ENCODE results near the gene SDHAF1.

The SDHAF1 gene

DNA sequence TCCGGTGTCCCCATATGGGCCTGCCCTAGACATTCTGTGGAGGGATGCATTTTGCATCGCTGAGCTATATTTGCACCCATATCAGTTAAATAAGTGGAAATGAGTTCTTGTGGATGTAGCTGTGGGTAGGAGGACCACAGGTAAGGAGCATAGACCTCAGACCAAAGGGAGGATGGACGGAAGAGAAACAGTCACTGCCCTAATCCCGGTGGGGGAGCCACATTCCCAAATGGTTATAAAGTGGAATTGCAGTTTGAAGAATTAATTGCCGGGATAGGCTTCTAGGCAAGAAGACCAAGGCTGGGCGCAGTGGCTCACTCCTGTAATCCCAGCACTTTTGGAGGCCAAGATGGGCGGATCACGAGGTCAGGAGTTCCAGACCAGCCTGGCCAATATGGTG is 1.8 kb downstream of the SDHAF1 start:
- no peak overlapping the region for H3K27ac ChIP-seq

DNA sequence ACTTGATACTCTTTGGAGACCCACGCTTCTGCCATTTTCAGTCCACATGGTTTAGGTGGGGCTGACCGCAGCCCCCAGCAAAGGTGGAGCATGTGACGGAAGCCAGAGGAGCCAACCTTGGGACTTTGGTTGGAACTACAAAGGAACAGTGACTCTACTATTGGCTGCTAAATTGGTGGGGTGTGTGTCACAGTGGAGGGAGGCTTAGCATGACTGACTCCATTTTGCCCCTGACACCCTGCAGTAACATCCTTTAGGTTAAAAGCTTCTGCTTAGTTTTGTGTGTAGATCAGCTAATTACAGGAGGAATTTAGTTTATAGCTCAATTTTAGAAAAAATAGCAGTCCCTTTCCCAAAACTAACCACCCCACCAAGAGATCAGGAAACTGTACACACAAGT is 6.6 kb downstream of the SDHAF1 start:
- Histone ChIP-seq H2AFZ (no peak overlapping the region), H3K9ac (no peak overlapping the region), H3K79me2 (peaks cover 4% of the 10 kb centered on the region), H3K4me1 (peaks cover 9% of the 10 kb centered on the region), H3K27ac (no peak overlapping the region), H3K36me3 (ENCODE audit: control insufficient read depth, insufficient read depth, low read length) (no peaks in the 10 kb centered on the region), H3K27me3 (ENCODE audit: control insufficient read depth, insufficient read depth, low read length) (no peaks in the 10 kb centered on the region), H3K4me2 (ENCODE audit: low read length) (no peak overlapping the region), H3K4me3 (ENCODE audit: low read depth, low read length) (no peak overlapping the region), H3K9me3 (ENCODE audit: control insufficient read depth, low read length) (no peaks in the 10 kb centered on the region)
- TF ChIP-seq, protein P1, sequence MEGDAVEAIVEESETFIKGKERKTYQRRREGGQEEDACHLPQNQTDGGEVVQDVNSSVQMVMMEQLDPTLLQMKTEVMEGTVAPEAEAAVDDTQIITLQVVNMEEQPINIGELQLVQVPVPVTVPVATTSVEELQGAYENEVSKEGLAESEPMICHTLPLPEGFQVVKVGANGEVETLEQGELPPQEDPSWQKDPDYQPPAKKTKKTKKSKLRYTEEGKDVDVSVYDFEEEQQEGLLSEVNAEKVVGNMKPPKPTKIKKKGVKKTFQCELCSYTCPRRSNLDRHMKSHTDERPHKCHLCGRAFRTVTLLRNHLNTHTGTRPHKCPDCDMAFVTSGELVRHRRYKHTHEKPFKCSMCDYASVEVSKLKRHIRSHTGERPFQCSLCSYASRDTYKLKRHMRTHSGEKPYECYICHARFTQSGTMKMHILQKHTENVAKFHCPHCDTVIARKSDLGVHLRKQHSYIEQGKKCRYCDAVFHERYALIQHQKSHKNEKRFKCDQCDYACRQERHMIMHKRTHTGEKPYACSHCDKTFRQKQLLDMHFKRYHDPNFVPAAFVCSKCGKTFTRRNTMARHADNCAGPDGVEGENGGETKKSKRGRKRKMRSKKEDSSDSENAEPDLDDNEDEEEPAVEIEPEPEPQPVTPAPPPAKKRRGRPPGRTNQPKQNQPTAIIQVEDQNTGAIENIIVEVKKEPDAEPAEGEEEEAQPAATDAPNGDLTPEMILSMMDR (IDR thresholded peaks at IDR 0.05) = no peak

More for the DNA sequence above, 1.8 kb downstream of the SDHAF1 start:
- TF ChIP-seq, protein P1 (IDR thresholded peaks at IDR 0.05) = no peak
- no peaks in the 10 kb centered on the region for H3K9me3 ChIP-seq (ENCODE audit: control insufficient read depth, low read length)
- peaks cover 16% of the 10 kb centered on the region for H3K4me1 ChIP-seq
- no peak overlapping the region for H3K4me3 ChIP-seq (ENCODE audit: low read depth, low read length)
- H3K27me3 ChIP-seq (ENCODE audit: control insufficient read depth, insufficient read depth, low read length) = no peaks in the 10 kb centered on the region
- H2AFZ ChIP-seq = no peak overlapping the region
- H3K79me2 ChIP-seq = peaks cover 20% of the 10 kb centered on the region
- no peak overlapping the region for H3K4me2 ChIP-seq (ENCODE audit: low read length)
- H3K36me3 ChIP-seq (ENCODE audit: control insufficient read depth, insufficient read depth, low read length) = no peaks in the 10 kb centered on the region
- H3K9ac ChIP-seq = no peak overlapping the region

DNA sequence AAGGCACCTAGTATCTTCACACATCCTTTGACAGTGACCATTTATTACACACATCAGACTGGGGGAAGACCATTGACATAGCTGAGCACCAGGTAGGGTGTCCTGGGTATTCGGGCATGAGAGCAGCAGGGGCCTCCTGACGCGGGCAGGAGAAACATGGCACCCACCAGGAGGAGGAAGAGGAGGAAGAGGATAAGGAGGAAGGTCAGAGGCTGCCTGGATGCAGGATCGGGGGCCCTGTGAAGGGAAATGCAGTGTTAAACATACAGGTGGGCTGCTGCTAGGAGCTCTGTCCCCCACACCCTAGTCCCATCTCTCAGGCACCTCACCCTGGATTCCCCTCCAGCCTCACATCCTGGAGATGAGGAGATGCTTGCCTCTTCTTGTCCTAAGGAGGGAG is 8.3 kb downstream of the SDHAF1 start:
- no peak overlapping the region for H3K4me2 ChIP-seq (ENCODE audit: low read length)
- H3K27me3 ChIP-seq (ENCODE audit: control insufficient read depth, insufficient read depth, low read length) = no peaks in the 10 kb centered on the region
- H3K4me3 ChIP-seq (ENCODE audit: low read depth, low read length) = no peak overlapping the region
- no peak overlapping the region for H3K9ac ChIP-seq
- no peaks in the 10 kb centered on the region for H3K36me3 ChIP-seq (ENCODE audit: control insufficient read depth, insufficient read depth, low read length)
- H3K4me1 ChIP-seq = peaks cover 11% of the 10 kb centered on the region
- H3K79me2 ChIP-seq = peaks cover 3% of the 10 kb centered on the region
- no peak overlapping the region for H3K27ac ChIP-seq
- H3K9me3 ChIP-seq (ENCODE audit: control insufficient read depth, low read length) = no peaks in the 10 kb centered on the region
- TF ChIP-seq, protein P1 (IDR thresholded peaks at IDR 0.05) = no peak
- no peak overlapping the region for H2AFZ ChIP-seq

DNA sequence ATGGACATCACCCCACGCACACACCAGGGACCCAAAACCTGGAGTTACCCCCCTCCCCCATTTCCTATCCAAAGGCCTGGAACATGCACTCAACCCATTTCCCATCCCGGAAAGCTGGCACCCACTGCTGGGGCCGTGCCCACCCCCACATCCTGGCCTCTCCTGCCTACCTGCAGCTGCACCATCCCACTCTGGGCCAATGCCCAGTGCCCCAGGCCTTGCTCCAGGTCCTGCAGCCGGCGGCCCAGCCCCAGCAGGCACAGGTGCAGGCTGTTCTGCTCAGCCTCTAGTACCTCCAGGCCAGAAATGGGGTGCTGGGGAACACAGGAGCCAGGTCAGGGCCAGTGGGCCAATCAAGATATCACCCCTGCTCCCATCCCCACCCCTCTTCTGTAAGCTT is 12.0 kb downstream of the SDHAF1 start:
- peaks cover 2% of the 10 kb centered on the region for H3K4me1 ChIP-seq
- no peaks in the 10 kb centered on the region for H3K79me2 ChIP-seq
- no peak overlapping the region for H3K9ac ChIP-seq
- no peak overlapping the region for H2AFZ ChIP-seq
- TF ChIP-seq, protein P1 (IDR thresholded peaks at IDR 0.05) = no peak
- no peaks in the 10 kb centered on the region for H3K36me3 ChIP-seq (ENCODE audit: control insufficient read depth, insufficient read depth, low read length)
- no peaks in the 10 kb centered on the region for H3K27me3 ChIP-seq (ENCODE audit: control insufficient read depth, insufficient read depth, low read length)
- H3K4me3 ChIP-seq (ENCODE audit: low read depth, low read length) = no peak overlapping the region
- H3K4me2 ChIP-seq (ENCODE audit: low read length) = no peak overlapping the region
- H3K27ac ChIP-seq = peak overlapping the region; percentile 89
- no peaks in the 10 kb centered on the region for H3K9me3 ChIP-seq (ENCODE audit: control insufficient read depth, low read length)

DNA sequence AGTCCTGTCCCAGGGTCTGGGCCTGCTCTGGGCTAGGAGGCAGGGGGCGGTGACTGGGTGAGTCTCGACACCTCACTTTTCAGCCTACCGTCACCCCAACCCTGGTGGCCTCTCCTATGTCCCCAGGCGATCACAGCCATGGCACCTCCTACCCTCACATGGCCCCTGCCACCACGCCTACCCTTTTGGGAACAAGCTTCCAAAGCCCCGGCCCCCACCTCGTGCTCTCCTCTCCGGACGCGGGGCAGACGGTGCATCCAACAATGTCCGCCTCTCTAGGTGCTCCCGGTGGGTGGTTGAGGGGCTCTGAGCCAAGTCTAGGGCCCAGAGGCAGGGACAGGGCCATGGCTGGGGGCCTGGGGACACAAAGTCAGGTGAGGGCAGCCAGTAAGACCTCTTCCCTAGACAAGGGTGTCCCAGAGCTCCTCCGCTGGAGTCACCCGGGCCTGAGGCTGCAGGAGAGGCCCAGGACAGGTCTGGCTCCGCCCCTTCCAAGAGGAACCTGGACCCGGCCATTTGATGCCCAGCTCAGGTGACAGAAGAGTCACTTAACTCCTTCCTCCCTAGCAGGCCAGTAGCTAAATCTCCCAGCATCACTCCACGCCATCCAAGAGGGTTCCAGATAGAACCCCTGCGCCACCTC is 13.5 kb downstream of the SDHAF1 start, which contains the start of gene SYNE4:
Gene SYNE4, minus strand, starts transcription at position 478 of the 643 bp plus-strand sequence. Its CDS starts 132 bp downstream, at position 346.
- Histone ChIP-seq H3K9ac (peak within 1 kb of the TSS; percentile 40), H3K36me3 (ENCODE audit: control insufficient read depth, insufficient read depth, low read length) (no peaks in the 10 kb centered on the region), H3K4me3 (ENCODE audit: low read depth, low read length) (peak within 1 kb of the TSS; percentile 81), H3K4me1 (peaks cover 9% of the 10 kb centered on the region), H3K27me3 (ENCODE audit: control insufficient read depth, insufficient read depth, low read length) (no peaks in the 10 kb centered on the region), H3K4me2 (ENCODE audit: low read length) (peak within 1 kb of the TSS; percentile 68), H3K79me2 (peaks cover 6% of the 10 kb centered on the region), H3K9me3 (ENCODE audit: control insufficient read depth, low read length) (no peaks in the 10 kb centered on the region), H2AFZ (peak within 1 kb of the TSS; percentile 79), H3K27ac (peak within 1 kb of the TSS; percentile 89)
- TF ChIP-seq, protein P1 (IDR thresholded peaks at IDR 0.05) = no peak

All from parathyroid adenoma (tissue), 2 donors.